NCI-H1694 treated with DMSO at 0.1 percent for 48 hours (cell line): Measurements from ENCODE around the gene WWTR1.

Source experiments
- DNase-seq: peaks from one replicate; lab custom pipeline; 2025; lab: John Stamatoyannopoulos, UW

WWTR1 gene

GRCh38 chr3:149470381-149470780 lies 187.4 kb downstream of the WWTR1 start:
- no peak for DNase-seq

- DNase-seq: no peak
These were observed 189.2 kb downstream of the WWTR1 start for GRCh38 chr3:149468504-149469212.
